ENCODE data around the gene HGFAC.
A peak's percentile ranks its signal among the peaks of the same experiment; 100 is the strongest.

DNA sequence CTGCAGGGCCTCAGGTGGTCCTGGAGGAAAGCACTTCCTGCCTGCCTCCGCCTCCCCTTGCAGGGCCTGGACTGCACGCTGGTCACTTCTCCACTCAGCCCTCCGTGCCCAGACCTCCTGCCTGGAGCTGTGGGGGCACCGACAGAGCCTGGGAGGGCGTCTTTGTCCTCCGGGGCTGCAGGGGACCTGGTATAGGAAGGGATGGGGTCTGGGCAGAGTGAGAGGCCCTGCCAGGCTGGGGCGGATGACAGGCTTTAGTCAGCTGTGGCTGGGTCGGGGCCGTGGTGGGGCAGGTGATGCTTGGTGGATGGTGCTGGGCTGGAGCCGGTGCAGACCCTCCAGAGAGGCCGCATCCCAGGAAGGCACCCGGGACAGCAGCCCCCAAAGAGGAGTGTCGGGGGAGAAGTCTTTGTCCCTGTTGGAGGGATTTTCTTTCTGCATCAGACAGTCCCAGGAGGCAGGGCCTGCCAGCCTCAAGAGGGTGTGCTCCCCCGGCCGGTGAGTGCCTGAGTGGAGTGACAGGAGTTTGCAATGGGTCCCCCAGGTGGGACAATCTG, 22.7 kb downstream of the HGFAC start:
- TF ChIP-seq ZBTB7A (IDR thresholded peaks at IDR 0.05; ENCODE audit: low read depth) (no peak; the same call in none of the 2 replicates), EP300 (IDR thresholded peaks at IDR 0.05; ENCODE audit: borderline replicate concordance) (no peak), RAD21 (IDR thresholded peaks at IDR 0.05; ENCODE audit: low read depth) (no peak), CEBPB (IDR thresholded peaks at IDR 0.05) (no peak), TCF12 (IDR thresholded peaks at IDR 0.05; ENCODE audit: low read depth) (no peak; the same call in 1 of the 2 replicates)
- TF ChIP-seq, protein P1, sequence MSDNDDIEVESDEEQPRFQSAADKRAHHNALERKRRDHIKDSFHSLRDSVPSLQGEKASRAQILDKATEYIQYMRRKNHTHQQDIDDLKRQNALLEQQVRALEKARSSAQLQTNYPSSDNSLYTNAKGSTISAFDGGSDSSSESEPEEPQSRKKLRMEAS (IDR thresholded peaks at IDR 0.05) = 0 out of 2 replicates have a peak, but pooled peaks have one; percentile 1
- TF ChIP-seq, protein P2, sequence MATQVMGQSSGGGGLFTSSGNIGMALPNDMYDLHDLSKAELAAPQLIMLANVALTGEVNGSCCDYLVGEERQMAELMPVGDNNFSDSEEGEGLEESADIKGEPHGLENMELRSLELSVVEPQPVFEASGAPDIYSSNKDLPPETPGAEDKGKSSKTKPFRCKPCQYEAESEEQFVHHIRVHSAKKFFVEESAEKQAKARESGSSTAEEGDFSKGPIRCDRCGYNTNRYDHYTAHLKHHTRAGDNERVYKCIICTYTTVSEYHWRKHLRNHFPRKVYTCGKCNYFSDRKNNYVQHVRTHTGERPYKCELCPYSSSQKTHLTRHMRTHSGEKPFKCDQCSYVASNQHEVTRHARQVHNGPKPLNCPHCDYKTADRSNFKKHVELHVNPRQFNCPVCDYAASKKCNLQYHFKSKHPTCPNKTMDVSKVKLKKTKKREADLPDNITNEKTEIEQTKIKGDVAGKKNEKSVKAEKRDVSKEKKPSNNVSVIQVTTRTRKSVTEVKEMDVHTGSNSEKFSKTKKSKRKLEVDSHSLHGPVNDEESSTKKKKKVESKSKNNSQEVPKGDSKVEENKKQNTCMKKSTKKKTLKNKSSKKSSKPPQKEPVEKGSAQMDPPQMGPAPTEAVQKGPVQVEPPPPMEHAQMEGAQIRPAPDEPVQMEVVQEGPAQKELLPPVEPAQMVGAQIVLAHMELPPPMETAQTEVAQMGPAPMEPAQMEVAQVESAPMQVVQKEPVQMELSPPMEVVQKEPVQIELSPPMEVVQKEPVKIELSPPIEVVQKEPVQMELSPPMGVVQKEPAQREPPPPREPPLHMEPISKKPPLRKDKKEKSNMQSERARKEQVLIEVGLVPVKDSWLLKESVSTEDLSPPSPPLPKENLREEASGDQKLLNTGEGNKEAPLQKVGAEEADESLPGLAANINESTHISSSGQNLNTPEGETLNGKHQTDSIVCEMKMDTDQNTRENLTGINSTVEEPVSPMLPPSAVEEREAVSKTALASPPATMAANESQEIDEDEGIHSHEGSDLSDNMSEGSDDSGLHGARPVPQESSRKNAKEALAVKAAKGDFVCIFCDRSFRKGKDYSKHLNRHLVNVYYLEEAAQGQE (IDR thresholded peaks at IDR 0.05; ENCODE audit: low read depth) = no peak
